ENCODE results near the gene UMPS.

- TF ChIP-seq CHD1 (IDR thresholded peaks at IDR 0.05; ENCODE audit: low read depth, low read length): no peak
- no peak for TF ChIP-seq CTCF (conservative IDR thresholded peaks at IDR 0.05; ENCODE audit: low read depth, low read length)
- no peak for TF ChIP-seq POLR2A (IDR thresholded peaks at IDR 0.05; ENCODE audit: low read depth, low read length)
- TF ChIP-seq FOS (IDR thresholded peaks at IDR 0.05; ENCODE audit: low read depth, low read length): no peak
- no peak for TF ChIP-seq BHLHE40 (IDR thresholded peaks at IDR 0.05; ENCODE audit: low read depth, low read length)
- TF ChIP-seq SMC3 (IDR thresholded peaks at IDR 0.05; ENCODE audit: low read depth, low read length): no peak
Measured at GRCh38 chr3:124700880-124701684, 29.2 kb upstream of the UMPS start.
